Measurements from ENCODE around the gene ATG101. TPM values are rescaled to one million over a fixed set of nuclear protein-coding genes. Genes with fewer than 3 reads are reported as not detected.

ATG101 gene
- total and polyA plus RNA-seq, 9 of the 15 experiments (the other 6 are each of a cell fraction or from before 2014, with no cell fraction given) = 2.9 to 52.4 (median 29.7) TPM

- ChIA-PET CTCF (ENCODE audit: low intra/inter-chr PET ratio) (interaction anchor here (0.6 to 8.1 kb wide), 2 partner anchors 56 to 60 kb away, joined by 6 to 242 read pairs; no protein-coding TSS in a partner anchor), POLR2A (interaction anchor here (0.9 to 2.8 kb wide), 4 partner anchors 10 to 54 kb away, joined by 3 to 18 read pairs (median 4); partner anchors contain the start of gene ATG101)
- H4K20me1 ChIP-seq (replicated peaks; ENCODE audit: control insufficient read depth, insufficient read depth, low read length) = peaks cover 22% of the 10 kb centered on the region
- ATAC-seq (no peak), FAIRE-seq (no peak), DNase-seq (ENCODE audit: extremely low read depth in 1 of 4, low spot score in 3 of 4) (no peak)
- no peak overlapping the region for H3K9ac ChIP-seq (ENCODE audit: insufficient read depth in 1 of 2, low read depth in 2 of 2, low read length in 2 of 2)
- H2AFZ ChIP-seq (ENCODE audit: low read depth, low read length) = no peak overlapping the region
- H3K27ac ChIP-seq (ENCODE audit: extremely low read depth, low read depth, low read length) = no peak overlapping the region
- no peak for TF ChIP-seq KLF1 (tag; IDR thresholded peaks at IDR 0.05)
- no peak for TF ChIP-seq ZBTB5 (IDR thresholded peaks at IDR 0.05)
- TF ChIP-seq KLF10 (CRISPR knock-in tag; IDR thresholded peaks at IDR 0.05) = no peak
- TF ChIP-seq USF1 (CRISPR knock-in tag; IDR thresholded peaks at IDR 0.05) = no peak
- no peak for TF ChIP-seq DDX20 (tag; IDR thresholded peaks at IDR 0.05; ENCODE audit: low read depth)
- TF ChIP-seq NFRKB (IDR thresholded peaks at IDR 0.05; ENCODE audit: low read depth) = no peak
- TF ChIP-seq SNAPC5 (CRISPR knock-in tag; IDR thresholded peaks at IDR 0.05) = no peak
- no peak for TF ChIP-seq CBX8 (IDR thresholded peaks at IDR 0.05; ENCODE audit: borderline replicate concordance, extremely low read depth, low read depth, low read length, poor library complexity, severe bottlenecking)
- no peak for TF ChIP-seq SMARCC2 (IDR thresholded peaks at IDR 0.05; ENCODE audit: low read depth)
- TF ChIP-seq COPS2 (conservative IDR thresholded peaks at IDR 0.05) = no peak
- TF ChIP-seq GATA2 (CRISPR knock-in tag; IDR thresholded peaks at IDR 0.05) = no peak
- no peak for TF ChIP-seq POLR2H (tag; IDR thresholded peaks at IDR 0.05; ENCODE audit: low read depth)
- no peak for TF ChIP-seq ZEB2 (IDR thresholded peaks at IDR 0.05)
- no peak for TF ChIP-seq HOXB6 (CRISPR knock-in tag; IDR thresholded peaks at IDR 0.05; ENCODE audit: borderline replicate concordance)
- no peak for TF ChIP-seq CBX3 (IDR thresholded peaks at IDR 0.05; ENCODE audit: borderline replicate concordance in 1 of 2, low read length in 2 of 2)
- TF ChIP-seq SMARCB1 (IDR thresholded peaks at IDR 0.05; ENCODE audit: insufficient read length, low read depth) = no peak
- TF ChIP-seq CHD1 (IDR thresholded peaks at IDR 0.05; ENCODE audit: low read length) = no peak
- no peak for TF ChIP-seq ZNF384 (IDR thresholded peaks at IDR 0.05; ENCODE audit: low read depth, low read length)
- no peak for TF ChIP-seq MYC (IDR thresholded peaks at IDR 0.05; ENCODE audit: low read depth, low read length)
- no peak for TF ChIP-seq MYC (CRISPR knock-in tag; IDR thresholded peaks at IDR 0.05; ENCODE audit: borderline replicate concordance, low read depth)
- H3K9me1 ChIP-seq (ENCODE audit: control insufficient read depth, insufficient read depth, low read length) = no peaks in the 10 kb centered on the region
- H3K9me3 ChIP-seq (replicated peaks; ENCODE audit: control insufficient read depth, insufficient read depth, low read depth, low read length) = no peaks in the 10 kb centered on the region
- BruUV-seq (replicated peaks) = no TSS peak
- intact Hi-C loops (cut with micrococcal nuclease) (loop anchor here (5.0 kb wide), 1 partner anchor 41 kb away; no protein-coding TSS in a partner anchor), in situ Hi-C loops (cut with MboI) (loop anchor here (5.0 kb wide), 1 partner anchor 54 kb away; no protein-coding TSS in a partner anchor)
- H3K4me1 ChIP-seq (replicated peaks in 1 of 2; ENCODE audit: control insufficient read depth in 2 of 2, insufficient read depth in 2 of 2, low read length in 2 of 2) = peaks cover 0 to 10% of the 10 kb centered on the region in 2 experiments; a peak in 1 of 5 replicates
- H3K27me3 ChIP-seq (ENCODE audit: control insufficient read depth in 2 of 2, insufficient read depth in 2 of 2, low read length in 2 of 2) = peaks cover 13 to 19% of the 10 kb centered on the region in 2 experiments; a peak in 4 of 5 replicates
- H3K36me3 ChIP-seq (ENCODE audit: control insufficient read depth, insufficient read depth, low read length) = peaks cover 26% of the 10 kb centered on the region; the same call in 2 of the 3 replicates
- H3K4me3 ChIP-seq = no peak overlapping the region
- H3K79me2 ChIP-seq (ENCODE audit: control insufficient read depth, insufficient read depth, low read length) = no peaks in the 10 kb centered on the region; the same call in 2 of the 3 replicates
- 39% methylated on average over 9 of the region's 9 CpGs for WGBS (ENCODE audit: insufficient coverage, low coverage, missing lambda C conversion rate)
- no peak overlapping the region for H3K4me2 ChIP-seq (ENCODE audit: insufficient read depth, low read length)
These were observed 11.5 kb downstream of the ATG101 start for GRCh38 chr12:52081263-52081733.

Measured in K562 (cell line).